A549 (cell line): ENCODE data around the gene RPL5.

Experiments used
- CHD2 ChIP-seq: fragments of 150-350 bp; IDR thresholded peaks from 2 replicates; pipeline ENCODE4 v1.6.1; 2014; ENCODE audit warnings: low read length; ENCODE audit not compliant: partially characterized antibody
- GATA3 ChIP-seq: IDR thresholded peaks from 2 replicates; pipeline ENCODE4 v1.6.1; 2012; ENCODE audit warnings: borderline replicate concordance
- NR3C1 ChIP-seq: fragments of >200 bp; sonication (Bioruptor Twin); formaldehyde crosslinking; IDR thresholded peaks from 3 replicates; pipeline ENCODE4 v1.6.1; 2017
- POLR2A ChIP-seq: IDR thresholded peaks from 2 replicates; pipeline ENCODE4 v1.6.1; 2012; ENCODE audit warnings: mild to moderate bottlenecking, low read length
- POLR2AphosphoS2 ChIP-seq: conservative IDR thresholded peaks from 2 replicates; pipeline ENCODE4 v1.6.1; 2012; ENCODE audit warnings: low read length, improper control_type of control experiment, inconsistent platforms

DNA sequence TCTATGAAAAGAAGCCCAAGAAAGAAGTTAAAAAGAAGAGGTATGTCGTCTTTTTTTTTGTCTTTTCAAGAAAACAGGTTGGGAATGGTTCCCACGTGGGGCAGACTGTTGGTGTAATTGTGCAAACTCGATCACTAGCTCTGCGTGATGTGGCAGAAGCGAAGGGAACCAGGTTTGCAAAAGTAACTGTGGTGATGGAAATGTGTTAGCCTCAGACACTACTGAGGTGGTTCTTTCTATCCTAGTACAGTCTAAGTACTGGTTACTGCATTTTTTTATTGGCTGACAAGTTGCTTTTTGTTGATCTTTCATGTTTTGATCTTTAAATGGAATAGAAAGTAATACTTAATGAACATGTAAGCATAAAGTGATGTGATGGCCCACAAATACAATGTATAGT lies 8.8 kb downstream of the RPL5 start:
- TF ChIP-seq GATA3 (no peak), POLR2A (no peak), CHD2 (no peak), NR3C1 (no peak), POLR2AphosphoS2 (no peak)
